NCI-H345 (cell line): ENCODE data around the gene LSM7.

Source experiments
- DNase-seq: peaks from one replicate; lab custom pipeline; 2025; lab: John Stamatoyannopoulos, UW

The LSM7 gene

DNA sequence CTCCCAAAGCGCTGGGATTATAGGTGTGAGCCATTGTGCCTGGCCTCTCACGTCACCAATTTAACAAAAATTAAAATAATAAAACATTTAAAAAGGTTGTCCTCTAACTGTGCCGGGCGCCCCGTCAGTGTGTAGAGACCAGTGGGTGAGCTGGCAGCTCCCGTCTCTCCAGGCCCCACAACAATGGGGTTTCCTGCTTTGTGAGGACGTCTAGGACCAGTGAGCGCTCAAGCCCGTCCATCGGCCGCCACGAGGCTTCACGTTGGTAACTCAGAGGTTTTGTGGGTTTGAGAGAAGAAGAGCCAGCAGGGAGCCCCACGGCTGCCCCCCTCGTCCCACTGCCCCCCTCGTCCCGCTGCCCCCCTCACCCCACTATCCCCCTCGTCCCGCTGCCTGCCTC is 4.7 kb downstream of the LSM7 start:
- DNase-seq: no peak

GRCh38 chr19:2321565-2322283 is 6.7 kb downstream of the LSM7 start:
- no peak for DNase-seq

GRCh38 chr19:2320939-2321338 is 7.4 kb downstream of the LSM7 start:
- no peak for DNase-seq

DNA sequence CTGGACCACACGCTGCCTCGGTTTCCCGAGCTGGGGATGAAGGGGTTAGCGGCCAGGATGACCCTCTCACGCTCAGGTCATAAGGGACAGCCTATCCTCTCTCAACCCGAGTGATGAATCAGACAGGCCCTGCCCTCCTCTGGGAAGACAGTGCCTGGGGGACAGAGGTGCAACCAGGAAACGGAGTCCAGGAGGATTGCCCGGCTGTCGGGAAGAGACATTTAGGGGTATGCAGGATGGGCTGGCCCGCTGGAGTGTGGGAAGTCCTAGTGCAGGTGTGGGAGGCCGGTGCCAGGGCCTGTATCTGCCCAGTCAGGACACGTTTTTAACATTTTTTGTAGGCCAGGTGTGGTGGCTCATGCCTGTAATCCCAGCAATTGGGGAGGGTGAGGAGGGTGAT is 8.3 kb downstream of the LSM7 start:
- no peak for DNase-seq

GRCh38 chr19:2319551-2319950 is 8.8 kb downstream of the LSM7 start:
- DNase-seq: no peak

GRCh38 chr19:2318923-2319322 is 9.5 kb downstream of the LSM7 start:
- no peak for DNase-seq

- no peak for DNase-seq
Measured at GRCh38 chr19:2317756-2318155, 10.6 kb downstream of the LSM7 start.

GRCh38 chr19:2317300-2317699 is 11.1 kb downstream of the LSM7 start:
- DNase-seq: no peak

DNA sequence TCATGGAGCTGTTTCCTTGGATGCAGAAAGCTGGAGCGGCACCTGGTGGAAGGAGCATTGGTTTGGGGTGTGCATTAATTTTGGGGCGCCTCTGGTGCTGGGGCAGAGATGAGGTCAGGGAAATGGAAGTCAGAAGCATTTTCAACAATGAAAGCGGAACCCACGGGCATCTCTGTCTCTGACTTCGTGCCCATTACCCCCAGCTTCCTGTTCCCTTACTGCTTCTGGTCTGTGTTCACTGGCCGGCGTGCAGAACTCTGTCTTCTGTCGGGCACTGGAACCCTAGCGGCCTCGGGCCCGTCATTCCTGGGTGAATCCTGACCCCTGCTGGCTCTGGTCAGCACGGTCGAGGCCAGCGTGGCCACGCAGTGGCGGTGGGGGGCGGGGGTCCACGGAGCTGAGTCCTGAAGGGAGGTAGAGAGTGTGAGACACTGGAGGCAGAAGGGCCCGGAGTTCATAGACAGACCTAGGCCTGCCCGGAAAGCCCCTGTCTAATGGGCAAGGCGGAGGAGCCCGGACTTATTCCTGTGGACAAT is 12.5 kb downstream of the LSM7 start:
- no peak for DNase-seq

GRCh38 chr19:2315121-2315817 is 13.1 kb downstream of the LSM7 start:
- no peak for DNase-seq

GRCh38 chr19:2312820-2313501 is 15.4 kb downstream of the LSM7 start:
- DNase-seq: peak; percentile 63

DNA sequence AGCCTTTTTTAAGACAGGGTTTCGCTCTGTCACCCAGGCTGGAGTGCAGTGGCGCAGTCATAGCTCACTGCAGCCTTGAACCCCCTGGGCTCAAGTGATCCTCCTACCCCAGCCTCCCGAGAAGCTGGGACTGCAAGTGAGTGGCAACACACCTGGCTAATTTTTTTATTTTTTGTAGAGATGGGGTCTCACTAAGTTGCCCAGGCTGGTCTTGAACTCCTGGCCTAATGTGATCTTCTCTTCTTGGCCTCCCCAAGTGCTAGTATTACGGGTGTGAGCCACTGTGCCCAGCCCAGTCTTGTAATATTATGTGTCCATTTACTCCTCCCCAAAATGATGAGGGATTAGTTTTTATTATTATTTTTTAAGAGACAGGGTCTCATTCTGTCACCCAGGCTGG is 17.3 kb downstream of the LSM7 start:
- DNase-seq: no peak

DNA sequence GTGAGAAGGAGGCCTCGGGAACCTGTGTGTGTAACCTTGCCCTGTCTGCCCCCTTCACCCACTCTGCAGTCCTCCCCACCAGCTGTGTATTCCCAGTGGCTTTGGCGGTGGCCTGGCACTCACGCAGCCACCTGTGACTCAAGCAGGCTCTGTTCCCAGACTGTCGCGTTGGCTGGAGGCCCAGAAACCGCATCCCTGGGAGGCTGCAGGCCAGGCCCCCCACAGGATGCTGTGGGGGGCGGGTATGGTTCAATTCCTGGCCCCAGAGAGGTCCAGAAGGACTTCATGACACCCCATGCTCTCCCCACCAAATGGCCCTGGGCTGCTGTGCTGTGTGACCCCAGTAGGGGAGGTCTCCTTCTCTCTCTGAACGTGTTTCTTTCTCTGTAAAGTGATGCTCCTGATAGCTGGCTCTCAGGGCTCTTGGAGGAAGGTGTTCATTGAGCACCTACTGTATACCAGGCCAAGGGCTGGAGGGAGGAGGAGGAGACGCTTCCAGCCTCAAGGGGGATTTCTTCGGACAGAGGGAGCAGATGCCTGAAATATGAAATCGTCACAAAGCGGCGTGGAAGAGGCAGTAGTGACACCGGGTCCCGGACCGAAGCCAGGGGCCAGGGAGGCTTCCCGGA is 18.5 kb downstream of the LSM7 start:
- peak; percentile 66 for DNase-seq

DNA sequence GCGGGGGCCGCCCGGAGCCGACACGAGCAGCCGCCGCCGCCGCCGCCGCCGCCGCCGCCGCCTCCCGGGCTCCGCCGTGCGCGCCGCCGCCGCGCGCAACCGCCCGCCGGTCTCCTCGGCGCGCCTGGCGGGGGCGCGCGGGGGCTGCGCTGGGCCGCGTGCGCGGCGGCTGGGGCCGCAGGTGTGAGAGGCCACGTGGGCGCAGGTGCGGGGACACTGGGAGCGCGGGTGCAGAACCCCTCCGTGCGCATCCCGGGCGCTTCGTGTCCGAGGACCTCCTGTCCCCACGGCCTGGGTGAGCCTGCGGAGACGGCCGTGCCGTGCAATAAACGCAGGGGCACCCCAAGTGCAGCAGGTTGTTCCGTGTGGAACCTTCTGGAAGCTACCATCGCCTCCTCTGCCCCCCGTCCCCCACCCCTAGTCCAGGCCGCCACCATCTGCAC is 20.3 kb downstream of the LSM7 start, which contains the start of gene LINGO3:
Gene LINGO3, minus strand, starts transcription at position 41 of the 443 bp plus-strand sequence. CDS start 16,378 bp downstream, outside the sequence.
- peak; percentile 16 for DNase-seq

- DNase-seq: no peak
Measured at GRCh38 chr19:2307518-2308012, 20.8 kb downstream of the LSM7 start.

DNA sequence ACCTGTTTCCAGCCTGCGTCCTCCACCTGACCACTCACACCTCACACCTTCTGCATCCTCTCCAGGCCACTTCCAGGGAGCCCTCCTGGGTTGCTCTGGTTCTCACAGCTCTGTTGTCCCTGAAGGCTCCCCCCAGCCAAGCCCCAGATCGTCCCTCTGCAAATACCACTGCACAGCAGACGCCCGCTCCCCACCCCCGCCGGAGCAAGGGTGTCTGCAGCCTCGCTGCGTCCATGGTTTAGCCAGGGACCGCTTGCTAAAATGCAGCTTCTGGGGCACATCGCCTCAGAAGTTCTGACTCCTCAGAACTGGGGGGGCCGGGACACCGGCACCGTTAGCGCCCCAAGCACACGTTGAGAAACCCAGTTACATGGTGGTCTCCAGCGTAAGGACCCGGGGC is 21.4 kb downstream of the LSM7 start:
- DNase-seq: no peak

- DNase-seq: no peak
Measured at GRCh38 chr19:2306281-2306806, 22.0 kb downstream of the LSM7 start.

GRCh38 chr19:2305452-2306280 is 22.7 kb downstream of the LSM7 start:
- DNase-seq: no peak

DNA sequence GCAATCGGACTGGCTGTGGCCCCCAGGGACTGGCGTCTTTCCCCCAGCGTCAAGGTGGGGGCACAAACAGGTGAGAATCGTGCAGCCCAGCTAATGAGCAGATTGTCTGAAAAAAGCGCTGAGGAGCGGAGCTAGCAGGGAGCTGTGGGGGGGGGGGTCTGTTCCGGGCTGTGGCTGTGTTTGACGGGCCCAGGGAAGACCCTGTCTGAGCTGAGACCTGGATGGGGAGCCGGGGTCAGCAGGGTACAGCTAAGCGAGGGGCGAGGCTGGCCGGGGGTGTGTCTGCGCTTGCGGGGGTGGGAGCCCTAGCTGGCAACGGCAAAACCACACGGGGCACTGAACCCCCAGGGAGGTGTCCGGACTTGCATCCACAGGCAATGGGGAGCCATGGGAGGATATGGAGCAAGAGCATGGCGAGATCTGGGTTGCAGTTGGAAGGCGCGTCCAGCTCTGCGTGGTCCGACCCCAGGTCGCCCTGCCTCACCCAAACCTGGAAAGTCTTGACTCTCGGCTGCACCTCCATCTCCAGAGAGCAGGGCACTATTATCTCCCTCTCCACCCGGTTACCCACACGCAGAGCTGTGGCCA is 25.1 kb downstream of the LSM7 start:
- no peak for DNase-seq
